ENCODE measurements around the gene FLT3. TPM values are rescaled to one million over a fixed set of nuclear protein-coding genes. Genes with fewer than 3 reads are reported as not detected.

Gene FLT3
- total RNA-seq, 3 donors from 2014 or later, result 0.98 to 1.4 (median 1.3) TPM

DNA sequence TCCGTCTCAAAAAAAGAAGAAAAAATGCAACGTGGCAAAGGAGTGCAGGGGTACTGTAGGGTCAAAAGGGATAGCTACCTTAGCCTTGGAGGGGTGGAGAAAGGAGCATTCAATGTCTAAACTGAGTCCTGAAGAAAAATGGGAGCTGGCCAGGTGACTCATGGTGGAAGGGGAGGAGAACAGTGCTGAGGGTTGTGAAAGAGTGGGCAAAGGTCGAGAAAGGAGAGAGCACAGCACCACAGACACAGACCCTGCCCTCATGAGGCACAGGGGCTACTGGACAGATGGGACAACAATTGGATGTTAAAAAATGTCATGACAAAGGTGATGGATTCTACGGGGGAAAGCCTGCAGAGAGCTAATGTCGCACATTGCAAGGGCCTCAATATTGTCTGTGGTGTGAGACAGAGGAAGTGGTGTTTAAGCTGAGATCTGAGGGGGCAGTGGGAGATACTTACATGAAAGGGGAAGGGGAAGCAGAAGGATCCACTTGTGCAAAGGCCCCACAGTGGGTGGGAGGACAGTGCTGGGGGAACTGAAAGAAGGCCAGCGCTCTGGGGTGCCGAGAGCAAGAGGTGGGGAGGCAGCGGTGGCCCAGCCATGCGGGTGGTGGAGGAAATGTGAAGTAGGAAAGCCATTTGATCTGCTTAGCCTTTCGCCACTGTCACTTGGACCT, 69.0 kb downstream of the FLT3 start:
- TF ChIP-seq, protein P1, sequence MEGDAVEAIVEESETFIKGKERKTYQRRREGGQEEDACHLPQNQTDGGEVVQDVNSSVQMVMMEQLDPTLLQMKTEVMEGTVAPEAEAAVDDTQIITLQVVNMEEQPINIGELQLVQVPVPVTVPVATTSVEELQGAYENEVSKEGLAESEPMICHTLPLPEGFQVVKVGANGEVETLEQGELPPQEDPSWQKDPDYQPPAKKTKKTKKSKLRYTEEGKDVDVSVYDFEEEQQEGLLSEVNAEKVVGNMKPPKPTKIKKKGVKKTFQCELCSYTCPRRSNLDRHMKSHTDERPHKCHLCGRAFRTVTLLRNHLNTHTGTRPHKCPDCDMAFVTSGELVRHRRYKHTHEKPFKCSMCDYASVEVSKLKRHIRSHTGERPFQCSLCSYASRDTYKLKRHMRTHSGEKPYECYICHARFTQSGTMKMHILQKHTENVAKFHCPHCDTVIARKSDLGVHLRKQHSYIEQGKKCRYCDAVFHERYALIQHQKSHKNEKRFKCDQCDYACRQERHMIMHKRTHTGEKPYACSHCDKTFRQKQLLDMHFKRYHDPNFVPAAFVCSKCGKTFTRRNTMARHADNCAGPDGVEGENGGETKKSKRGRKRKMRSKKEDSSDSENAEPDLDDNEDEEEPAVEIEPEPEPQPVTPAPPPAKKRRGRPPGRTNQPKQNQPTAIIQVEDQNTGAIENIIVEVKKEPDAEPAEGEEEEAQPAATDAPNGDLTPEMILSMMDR (IDR thresholded peaks at IDR 0.05), result no peak
- DNase-seq (ENCODE audit: low spot score in 2 of 2), result peak in 1 of 2 donors; percentile 17
- no peak overlapping the region for H3K27ac ChIP-seq

DNA sequence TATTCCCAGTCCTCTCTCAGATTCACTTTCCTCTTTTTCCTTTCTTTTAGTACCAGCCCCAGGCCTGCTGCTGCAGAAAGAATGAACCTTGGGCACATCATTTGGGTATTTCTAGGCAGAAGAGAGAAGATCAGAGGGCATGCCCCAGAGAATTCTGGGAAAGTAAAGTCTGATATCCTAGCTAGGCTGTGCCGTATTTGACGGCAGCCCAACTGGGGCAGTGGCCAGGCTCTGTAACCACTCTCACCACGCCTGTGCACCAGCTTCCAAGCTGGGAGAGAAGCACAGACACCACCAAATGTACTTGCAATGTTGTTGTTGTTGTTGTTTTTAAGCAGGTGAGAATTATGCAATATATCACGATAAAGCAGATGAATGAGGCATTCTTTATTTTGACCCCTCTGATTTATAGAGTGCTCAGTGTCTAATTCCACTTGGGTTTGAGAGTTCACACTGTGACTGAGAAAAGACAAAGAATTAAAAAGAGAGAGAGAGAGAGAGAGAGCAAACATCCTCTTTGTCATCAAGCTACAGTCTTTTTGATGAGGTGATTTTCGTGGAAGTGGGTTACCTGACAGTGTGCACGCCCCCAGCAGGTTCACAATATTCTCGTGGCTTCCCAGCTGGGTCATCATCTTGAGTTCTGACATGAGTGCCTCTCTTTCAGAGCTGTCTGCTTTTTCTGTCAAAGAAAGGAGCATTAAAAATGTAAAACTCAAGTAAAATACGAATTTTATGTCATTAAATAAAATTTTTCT, 72.6 kb downstream of the FLT3 start:
- no peak overlapping the region for H3K4me3 ChIP-seq
- no peak for DNase-seq (ENCODE audit: low spot score in 2 of 2)
- H3K36me3 ChIP-seq, result no peaks in the 10 kb centered on the region
- TF ChIP-seq POLR2AphosphoS5 (IDR thresholded peaks at IDR 0.05) (no peak), POLR2A (IDR thresholded peaks at IDR 0.05) (no peak)
- TF ChIP-seq, protein P1 (IDR thresholded peaks at IDR 0.05), result no peak
- H3K9me3 ChIP-seq, result no peaks in the 10 kb centered on the region
- H3K4me1 ChIP-seq, result no peaks in the 10 kb centered on the region
- H3K27me3 ChIP-seq, result no peaks in the 10 kb centered on the region
- intact Hi-C loops (cut with DNase I; ENCODE audit: low total_unique reads), result no loop called here
- H3K27ac ChIP-seq, result no peak overlapping the region

More for the DNA sequence above, 69.0 kb downstream of the FLT3 start:
- H3K4me1 ChIP-seq, result no peaks in the 10 kb centered on the region
- no peaks in the 10 kb centered on the region for H3K9me3 ChIP-seq
- no peaks in the 10 kb centered on the region for H3K36me3 ChIP-seq
- H3K4me3 ChIP-seq, result no peak overlapping the region
- no peaks in the 10 kb centered on the region for H3K27me3 ChIP-seq
- intact Hi-C loops (cut with DNase I; ENCODE audit: low total_unique reads), result loop anchor here (5.0 kb wide), 1 partner anchor 126 kb away; no protein-coding TSS in a partner anchor

DNA sequence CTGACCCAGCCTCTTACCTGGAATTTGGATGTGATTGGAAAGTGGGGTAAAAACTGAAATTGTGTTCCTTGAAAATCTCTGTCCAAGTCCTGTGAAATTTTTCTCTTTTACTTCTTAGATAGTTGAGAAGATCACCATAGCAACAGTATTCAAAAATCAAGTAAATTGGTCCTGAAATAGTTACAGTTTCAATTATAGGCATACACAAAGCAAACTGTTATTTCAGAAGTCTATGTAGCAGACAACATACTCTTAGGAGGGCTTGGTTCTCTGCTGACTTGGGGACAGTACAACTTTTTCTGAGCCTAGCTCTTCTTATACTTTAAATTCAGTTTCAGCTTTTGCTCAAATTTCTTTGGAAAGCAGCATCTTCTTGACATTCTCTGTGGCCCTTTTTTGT, 73.3 kb downstream of the FLT3 start:
- Histone ChIP-seq H3K27ac (no peak overlapping the region), H3K4me3 (no peak overlapping the region), H3K36me3 (no peaks in the 10 kb centered on the region), H3K27me3 (no peaks in the 10 kb centered on the region), H3K9me3 (no peaks in the 10 kb centered on the region), H3K4me1 (no peaks in the 10 kb centered on the region)
- TF ChIP-seq, protein P1 (IDR thresholded peaks at IDR 0.05), result no peak
- no peak for TF ChIP-seq POLR2A (IDR thresholded peaks at IDR 0.05)
- TF ChIP-seq POLR2AphosphoS5 (IDR thresholded peaks at IDR 0.05), result no peak
- DNase-seq (ENCODE audit: low spot score in 2 of 2), result no peak
- intact Hi-C loops (cut with DNase I; ENCODE audit: low total_unique reads), result no loop called here

DNA sequence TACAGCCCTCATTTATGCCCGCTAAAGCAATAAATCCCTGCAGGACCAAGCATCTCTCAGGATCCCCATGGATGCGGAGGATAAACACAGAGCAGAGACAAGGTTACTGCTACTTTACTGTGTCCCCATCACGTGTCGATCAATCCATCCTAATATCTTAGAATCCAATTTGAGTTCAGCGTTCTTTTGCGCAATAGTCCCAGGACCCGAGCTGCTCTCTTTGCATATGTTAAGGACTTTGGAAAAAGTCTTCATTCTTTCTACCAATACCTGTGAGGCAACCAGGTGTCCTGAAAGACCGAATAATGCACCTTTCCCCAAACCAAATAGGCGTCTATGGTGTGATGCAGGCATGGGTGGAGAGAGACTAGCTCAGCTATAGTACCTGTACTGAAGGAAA, 73.9 kb downstream of the FLT3 start:
- H3K27me3 ChIP-seq, result no peaks in the 10 kb centered on the region
- intact Hi-C loops (cut with DNase I; ENCODE audit: low total_unique reads), result no loop called here
- H3K36me3 ChIP-seq, result no peaks in the 10 kb centered on the region
- no peak overlapping the region for H3K4me3 ChIP-seq
- H3K4me1 ChIP-seq, result no peaks in the 10 kb centered on the region
- no peak overlapping the region for H3K27ac ChIP-seq
- TF ChIP-seq, protein P1 (IDR thresholded peaks at IDR 0.05), result no peak
- TF ChIP-seq POLR2AphosphoS5 (IDR thresholded peaks at IDR 0.05), result no peak
- no peak for TF ChIP-seq POLR2A (IDR thresholded peaks at IDR 0.05)
- no peaks in the 10 kb centered on the region for H3K9me3 ChIP-seq
- no peak for DNase-seq (ENCODE audit: low spot score in 2 of 2)

GRCh38 chr13:28022848-28023518, 77.4 kb downstream of the FLT3 start:
- TF ChIP-seq, protein P1 (IDR thresholded peaks at IDR 0.05), result no peak
- TF ChIP-seq POLR2AphosphoS5 (IDR thresholded peaks at IDR 0.05) (no peak), POLR2A (IDR thresholded peaks at IDR 0.05) (no peak)
- intact Hi-C loops (cut with DNase I; ENCODE audit: low total_unique reads), result no loop called here
- Histone ChIP-seq H3K4me1 (no peaks in the 10 kb centered on the region), H3K27me3 (no peaks in the 10 kb centered on the region), H3K27ac (no peak overlapping the region), H3K36me3 (no peaks in the 10 kb centered on the region), H3K4me3 (no peak overlapping the region), H3K9me3 (no peaks in the 10 kb centered on the region)
- DNase-seq (ENCODE audit: low spot score in 2 of 2), result no peak
